Immature natural killer cell (primary cell): Measurements from ENCODE around the gene ELFN1. TPM values are rescaled to one million over a fixed set of nuclear protein-coding genes. Genes with fewer than 3 reads are reported as not detected.
A peak's percentile ranks its signal among the peaks of the same experiment; 100 is the strongest.

ENCODE experiments used
- DNase-seq, 3 donors: peaks; one replicate each; pipeline ENCODE4 v3.0.0; 2022; ENCODE audit warnings: mixed read lengths in 1 of 3
- H3K27ac Mint-ChIP-seq, 6 donors: one replicate each; pipeline ENCODE4 v1.8.0; 2020; ENCODE audit warnings: mixed read lengths in 6 of 6, mild to moderate bottlenecking in 5 of 6, inconsistent platforms in 4 of 6, moderate library complexity in 3 of 6
- H3K27me3 Mint-ChIP-seq, 3 donors: one replicate each; pipeline ENCODE4 v1.8.0; 2020 to 2021; ENCODE audit warnings: low read depth in 3 of 3, mild to moderate bottlenecking in 3 of 3, mixed read lengths in 3 of 3, moderate library complexity in 3 of 3, inconsistent platforms in 1 of 3
- H3K36me3 Mint-ChIP-seq, 3 donors: one replicate each; pipeline ENCODE4 v1.8.0; 2020; ENCODE audit warnings: mixed read lengths in 3 of 3, inconsistent platforms in 2 of 3, mild to moderate bottlenecking in 2 of 3
- H3K4me1 Mint-ChIP-seq, 2 donors: one replicate each; pipeline ENCODE4 v1.8.0; 2020; ENCODE audit warnings: inconsistent platforms in 2 of 2, mild to moderate bottlenecking in 2 of 2, mixed read lengths in 2 of 2, moderate library complexity in 1 of 2
- H3K4me3 Mint-ChIP-seq, 5 donors: one replicate each; pipeline ENCODE4 v1.8.0; 2020; ENCODE audit warnings: mild to moderate bottlenecking in 5 of 5, mixed read lengths in 5 of 5, inconsistent platforms in 3 of 5, moderate library complexity in 3 of 5
- H3K9me3 Mint-ChIP-seq, 6 donors: one replicate each; pipeline ENCODE4 v1.8.0; 2020; ENCODE audit warnings: mild to moderate bottlenecking in 6 of 6, mixed read lengths in 6 of 6, inconsistent platforms in 4 of 6, moderate library complexity in 3 of 6
- polyA plus RNA-seq, 3 donors: library from polyadenylated mRNA; unstranded; fragments of 300-500 nt; fragmentation: Illumina TruSeq; gene quantifications; one replicate each; pipeline ENCODE4 v1.2.3, GENCODE V29; 2021

ELFN1 gene
- polyA plus RNA-seq, 3 donors from 2014 or later: 0.08 TPM; not detected in 2

DNA sequence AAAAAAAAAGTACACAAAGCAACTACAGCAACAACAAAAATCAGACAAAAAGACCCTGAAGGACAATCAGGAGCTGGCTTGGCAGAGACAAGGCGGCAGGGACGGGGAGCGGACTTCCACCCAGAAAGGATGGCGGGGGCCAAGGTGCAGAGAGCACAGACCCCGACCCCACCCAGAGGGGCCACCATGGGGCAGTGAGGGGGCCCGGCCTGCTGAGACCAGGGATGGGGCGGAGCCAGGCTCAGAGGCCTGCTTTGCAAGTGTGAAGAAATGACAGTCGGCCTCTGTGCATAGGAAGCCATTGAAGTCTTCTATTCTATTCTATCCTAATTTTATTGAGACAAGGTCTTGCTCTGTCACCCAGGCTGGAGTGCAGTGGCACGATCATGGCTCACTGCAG lies 82.0 kb downstream of the ELFN1 start:
- H3K4me3 Mint-ChIP-seq: no peak overlapping the region
- no peak for DNase-seq
- H3K36me3 Mint-ChIP-seq: no peaks in the 10 kb centered on the region
- peaks cover 5 to 7% (median 7%) of the 10 kb centered on the region in 3 donors for H3K27me3 Mint-ChIP-seq
- H3K27ac Mint-ChIP-seq: no peak overlapping the region
- no peaks in the 10 kb centered on the region for H3K9me3 Mint-ChIP-seq
- H3K4me1 Mint-ChIP-seq: peaks cover 16 to 18% of the 10 kb centered on the region in 2 donors

DNA sequence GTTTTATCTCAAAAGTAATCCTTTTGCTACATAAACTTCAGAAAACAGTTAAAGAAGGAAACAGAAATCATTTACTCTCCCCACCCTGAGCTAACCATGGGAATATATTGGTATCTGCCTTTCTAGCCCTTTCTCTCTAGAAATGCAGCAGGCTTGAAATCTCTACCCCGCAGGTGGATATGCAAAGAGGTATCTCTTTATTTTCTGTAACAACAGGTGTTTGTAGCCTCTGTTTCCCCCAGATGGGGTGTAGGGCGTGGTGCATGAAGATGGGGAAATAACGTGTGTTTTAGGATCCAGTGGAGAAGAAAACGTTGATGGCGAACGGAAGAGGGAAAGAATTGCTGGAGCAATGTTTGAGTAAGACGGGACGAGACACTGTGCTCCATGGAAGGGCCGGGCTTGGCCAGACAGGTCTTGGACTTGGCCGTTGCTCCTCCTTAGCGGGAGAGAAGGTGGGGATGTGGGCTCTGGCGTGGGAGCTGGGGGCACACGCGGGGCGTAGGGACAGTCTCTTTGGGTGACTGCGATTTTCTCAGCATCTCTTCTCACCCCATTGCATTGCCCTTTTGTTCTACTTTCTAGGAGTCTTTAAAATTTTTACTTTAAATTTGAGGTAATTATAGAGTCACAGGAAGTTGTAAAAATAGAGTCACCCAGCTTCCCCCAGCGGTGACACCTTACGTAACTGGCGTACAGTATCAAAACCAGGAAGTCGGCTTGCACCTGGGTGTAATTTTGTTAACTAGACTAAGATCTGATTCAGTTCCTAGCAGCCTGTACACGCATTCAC lies 82.9 kb downstream of the ELFN1 start:
- no peaks in the 10 kb centered on the region for H3K36me3 Mint-ChIP-seq
- no peaks in the 10 kb centered on the region for H3K9me3 Mint-ChIP-seq
- H3K27me3 Mint-ChIP-seq: peaks cover 5 to 9% (median 7%) of the 10 kb centered on the region in 3 donors
- H3K4me3 Mint-ChIP-seq: no peak overlapping the region
- no peak overlapping the region for H3K27ac Mint-ChIP-seq
- no peak for DNase-seq
- H3K4me1 Mint-ChIP-seq: peaks cover 13 to 14% of the 10 kb centered on the region in 2 donors

DNA sequence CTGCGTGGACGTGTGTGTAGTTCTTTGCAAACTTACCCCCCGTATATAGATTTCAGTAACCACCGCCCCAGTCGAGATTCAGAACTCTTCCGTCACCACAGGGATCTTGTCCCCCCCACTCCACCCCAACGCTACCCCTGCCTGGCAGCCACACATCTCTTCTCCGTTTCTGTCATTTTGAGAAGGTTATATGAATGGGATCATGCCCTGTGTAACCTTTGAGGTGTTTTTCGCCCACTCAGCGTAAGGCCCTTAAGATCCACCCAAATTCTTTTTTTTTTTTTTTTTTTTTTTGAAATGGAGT lies 83.4 kb downstream of the ELFN1 start:
- DNase-seq: no peak
- no peak overlapping the region for H3K4me3 Mint-ChIP-seq
- H3K9me3 Mint-ChIP-seq: no peaks in the 10 kb centered on the region
- H3K27me3 Mint-ChIP-seq: peaks cover 5 to 9% (median 7%) of the 10 kb centered on the region in 3 donors
- H3K27ac Mint-ChIP-seq: no peak overlapping the region
- peaks cover 9 to 11% of the 10 kb centered on the region in 2 donors for H3K4me1 Mint-ChIP-seq
- no peaks in the 10 kb centered on the region for H3K36me3 Mint-ChIP-seq

DNA sequence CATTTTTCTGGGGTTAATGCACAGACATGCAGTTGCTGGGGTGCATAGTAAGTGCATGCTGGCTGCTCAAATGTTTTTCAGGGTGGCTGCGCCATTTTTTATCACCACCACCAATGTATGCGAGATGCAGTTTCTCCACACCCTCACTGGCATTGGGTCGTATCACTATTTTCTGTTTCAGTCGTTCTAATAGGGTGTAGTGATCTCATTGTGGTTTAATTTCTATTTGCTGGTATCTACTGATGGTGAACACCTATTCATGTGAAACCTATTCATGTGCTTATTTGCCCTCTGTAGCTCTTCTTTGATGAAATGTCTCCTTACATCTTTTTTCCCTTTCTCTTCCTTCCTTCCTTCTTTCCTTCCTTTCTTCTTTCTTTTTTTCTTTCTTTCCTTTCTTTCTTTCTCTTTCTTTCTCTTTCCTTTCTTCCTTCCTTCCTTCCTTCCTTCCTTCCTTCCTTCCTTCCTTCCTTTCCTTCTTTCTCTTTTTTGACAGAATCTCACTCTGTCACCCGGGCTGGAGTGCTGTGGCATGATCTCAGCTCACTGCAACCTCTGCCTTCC lies 84.3 kb downstream of the ELFN1 start:
- peaks cover 7 to 10% (median 7%) of the 10 kb centered on the region in 3 donors for H3K27me3 Mint-ChIP-seq
- peaks cover 9 to 11% of the 10 kb centered on the region in 2 donors for H3K4me1 Mint-ChIP-seq
- H3K9me3 Mint-ChIP-seq: no peaks in the 10 kb centered on the region
- H3K27ac Mint-ChIP-seq: no peak overlapping the region
- no peaks in the 10 kb centered on the region for H3K36me3 Mint-ChIP-seq
- H3K4me3 Mint-ChIP-seq: no peak overlapping the region
- no peak for DNase-seq

DNA sequence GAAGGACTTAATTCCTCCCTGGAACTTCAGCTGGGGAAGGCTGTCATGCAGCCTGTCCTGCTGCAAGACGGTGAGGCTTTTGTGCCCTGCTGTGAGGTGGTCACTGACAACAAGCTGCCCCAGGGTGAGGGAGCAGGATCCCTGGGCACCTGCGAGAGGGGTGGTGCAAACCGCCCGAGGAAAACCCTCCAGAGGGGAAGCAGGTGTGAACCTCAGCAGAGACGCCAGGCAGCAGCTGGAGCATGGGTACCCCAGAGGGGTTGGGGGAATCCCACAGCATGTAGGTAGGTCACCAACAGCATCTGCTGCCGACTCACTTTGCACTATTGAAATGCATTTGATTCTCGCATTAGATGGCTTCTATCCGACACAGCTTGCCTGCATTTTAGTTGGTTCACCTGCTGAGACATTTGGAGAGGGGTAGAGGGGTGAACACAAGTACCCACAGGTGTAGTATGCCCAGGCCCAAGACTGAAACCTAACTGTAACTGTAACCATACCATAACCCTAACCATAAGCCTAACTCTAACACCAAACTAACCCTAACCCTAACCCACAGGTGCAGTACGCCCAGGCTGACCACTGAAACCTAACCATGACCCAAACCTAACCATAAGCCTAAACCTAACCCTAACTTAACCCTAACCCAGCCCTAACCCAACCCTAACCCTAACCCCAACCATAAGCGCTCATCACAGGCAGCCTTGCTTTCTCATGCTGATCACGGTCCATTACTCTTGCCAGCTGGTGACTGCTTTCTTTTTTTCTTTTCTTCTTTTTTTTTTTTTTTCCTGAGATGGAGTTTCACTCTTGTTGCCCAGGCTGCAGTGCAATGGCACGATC lies 85.9 kb downstream of the ELFN1 start:
- DNase-seq: no peak
- Mint-ChIP-seq H3K9me3 (no peaks in the 10 kb centered on the region), H3K27me3 (peaks cover 7 to 16% (median 9%) of the 10 kb centered on the region in 3 donors), H3K36me3 (no peaks in the 10 kb centered on the region), H3K4me3 (no peak overlapping the region), H3K27ac (no peak overlapping the region), H3K4me1 (peaks cover 9 to 11% of the 10 kb centered on the region in 2 donors)

DNA sequence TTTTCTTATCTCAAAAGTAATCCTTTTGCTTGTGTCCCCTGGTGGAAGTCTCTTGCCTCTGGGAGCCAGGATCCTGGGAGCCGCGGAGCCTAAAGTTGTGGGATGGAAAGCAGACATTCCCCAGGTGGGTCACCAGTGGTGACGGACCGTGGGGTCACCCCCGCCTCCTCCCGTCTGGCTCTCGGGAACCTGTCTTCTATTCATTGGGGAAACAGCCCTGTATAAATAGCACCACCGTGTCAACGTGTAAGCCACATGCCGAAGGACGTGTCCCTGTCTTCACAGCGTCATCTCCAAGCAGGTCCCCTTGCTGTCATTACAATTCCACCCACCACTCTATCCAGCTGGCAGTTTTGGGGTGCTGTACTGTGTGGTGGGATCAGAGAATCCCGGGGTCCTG lies 87.5 kb downstream of the ELFN1 start:
- peaks cover 7 to 16% (median 9%) of the 10 kb centered on the region in 3 donors for H3K27me3 Mint-ChIP-seq
- no peaks in the 10 kb centered on the region for H3K36me3 Mint-ChIP-seq
- H3K27ac Mint-ChIP-seq: no peak overlapping the region
- H3K4me1 Mint-ChIP-seq: peaks cover 9 to 10% of the 10 kb centered on the region in 2 donors
- DNase-seq: no peak
- H3K4me3 Mint-ChIP-seq: no peak overlapping the region
- H3K9me3 Mint-ChIP-seq: no peaks in the 10 kb centered on the region

DNA sequence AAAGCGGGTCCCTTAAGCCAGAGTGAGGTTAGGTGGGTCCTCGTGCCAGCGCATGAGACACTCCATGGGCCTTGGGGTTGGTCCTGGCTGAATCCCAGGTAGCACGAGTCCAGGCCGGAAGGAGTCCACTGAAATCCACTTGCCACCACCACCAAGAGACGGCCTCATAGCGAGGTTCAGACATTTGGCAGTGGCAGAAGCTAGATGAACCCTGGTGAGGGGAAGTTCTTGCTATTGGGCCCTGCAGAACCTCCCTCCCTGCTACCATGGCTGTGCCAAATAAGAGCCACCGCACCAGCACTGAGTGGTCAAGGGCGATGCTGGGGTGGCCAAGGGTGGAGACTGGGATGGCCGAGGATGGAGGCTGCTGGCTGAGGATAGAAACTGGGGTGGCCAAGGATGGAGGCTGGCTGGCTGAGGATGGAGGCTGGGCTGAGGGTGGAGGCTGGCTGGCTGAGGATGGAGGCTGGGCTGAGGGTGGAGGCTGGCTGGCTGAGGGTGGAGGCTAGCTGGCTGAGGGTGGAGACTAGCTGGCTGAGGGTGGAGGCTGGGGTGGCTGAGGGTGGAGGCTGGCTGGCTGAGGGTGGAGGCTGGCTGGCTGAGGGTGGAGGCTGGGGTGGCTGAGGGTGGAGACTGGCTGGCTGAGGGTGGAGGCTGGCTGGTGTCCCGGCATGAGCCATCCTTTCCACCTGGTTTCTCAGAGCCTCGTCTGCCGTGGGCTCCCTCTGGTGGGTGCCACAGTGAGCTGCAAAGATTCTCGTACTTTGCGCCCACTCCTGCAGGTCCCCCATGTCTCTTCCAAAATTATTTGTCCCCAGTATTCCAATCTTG lies 88.2 kb downstream of the ELFN1 start:
- H3K9me3 Mint-ChIP-seq: peaks cover 0 to 2% (median 0%) of the 10 kb centered on the region in 6 donors
- peak overlapping the region in 1 of 6 donors; percentile 53 for H3K27ac Mint-ChIP-seq
- H3K36me3 Mint-ChIP-seq: no peaks in the 10 kb centered on the region
- H3K27me3 Mint-ChIP-seq: peaks cover 5 to 16% (median 9%) of the 10 kb centered on the region in 3 donors
- peak in 1 of 3 donors; percentile 13 for DNase-seq
- no peak overlapping the region for H3K4me3 Mint-ChIP-seq
- H3K4me1 Mint-ChIP-seq: peaks cover 4 to 6% of the 10 kb centered on the region in 2 donors

DNA sequence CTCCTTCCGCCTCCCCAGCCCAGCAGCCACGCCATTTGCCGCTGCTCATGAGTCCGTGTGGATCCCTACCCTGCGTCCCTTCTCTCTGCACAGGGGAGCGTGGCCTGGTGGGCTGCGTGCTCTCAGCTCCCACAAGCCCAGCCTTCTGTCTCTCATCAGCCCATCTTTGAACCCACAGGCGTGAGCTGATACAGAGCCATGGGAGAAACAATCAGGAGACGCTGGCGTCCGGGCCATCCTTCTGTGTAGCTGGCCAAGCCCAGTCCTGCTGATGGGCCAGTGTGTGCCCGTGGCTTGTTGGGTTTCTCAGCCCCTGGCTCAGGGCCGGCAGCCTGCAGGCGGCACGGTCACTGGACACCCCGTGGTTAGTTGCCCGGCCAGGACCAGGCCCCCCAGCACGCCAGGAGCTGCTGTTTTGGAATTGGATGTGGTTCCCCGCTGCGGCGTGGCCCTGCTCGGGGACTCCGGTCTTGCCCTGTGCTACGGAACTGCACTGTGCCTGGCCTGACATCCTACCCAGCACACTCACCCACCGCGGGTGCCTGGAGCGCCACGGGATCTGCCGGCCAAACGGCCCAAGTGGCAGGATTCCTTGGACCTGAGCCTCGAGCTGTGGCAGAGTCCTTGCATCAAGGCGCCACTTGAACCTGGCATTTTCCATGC lies 88.9 kb downstream of the ELFN1 start:
- DNase-seq: no peak
- Mint-ChIP-seq H3K36me3 (no peaks in the 10 kb centered on the region), H3K27ac (no peak overlapping the region), H3K4me3 (no peak overlapping the region), H3K4me1 (peaks cover 0 to 3% of the 10 kb centered on the region in 2 donors), H3K9me3 (peaks cover 0 to 4% (median 0%) of the 10 kb centered on the region in 6 donors), H3K27me3 (peaks cover 5 to 16% (median 9%) of the 10 kb centered on the region in 3 donors)

DNA sequence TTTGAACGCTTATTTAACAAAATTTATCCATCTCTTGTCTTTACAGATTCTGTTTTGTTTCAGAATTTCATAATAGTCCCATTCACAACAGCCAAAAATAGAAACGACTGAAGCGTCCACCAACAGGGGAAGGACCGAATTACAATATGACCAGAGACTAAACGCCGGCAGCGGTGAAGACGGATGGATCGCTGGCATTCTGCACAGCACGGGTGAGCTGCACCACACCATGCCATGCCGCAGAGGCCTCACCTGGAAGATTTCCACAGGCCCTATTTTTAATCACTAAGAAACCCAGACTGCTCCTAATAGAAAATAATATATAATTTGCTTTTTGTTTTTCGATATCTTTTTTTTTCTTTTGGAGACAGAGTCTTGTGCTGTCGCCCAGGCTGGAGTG lies 91.0 kb downstream of the ELFN1 start:
- H3K4me3 Mint-ChIP-seq: no peak overlapping the region
- peaks cover 2 to 12% (median 4%) of the 10 kb centered on the region in 3 donors for H3K27me3 Mint-ChIP-seq
- peaks cover 0 to 5% (median 0%) of the 10 kb centered on the region in 6 donors for H3K9me3 Mint-ChIP-seq
- DNase-seq: no peak
- H3K4me1 Mint-ChIP-seq: no peaks in the 10 kb centered on the region
- no peaks in the 10 kb centered on the region for H3K36me3 Mint-ChIP-seq
- no peak overlapping the region for H3K27ac Mint-ChIP-seq

DNA sequence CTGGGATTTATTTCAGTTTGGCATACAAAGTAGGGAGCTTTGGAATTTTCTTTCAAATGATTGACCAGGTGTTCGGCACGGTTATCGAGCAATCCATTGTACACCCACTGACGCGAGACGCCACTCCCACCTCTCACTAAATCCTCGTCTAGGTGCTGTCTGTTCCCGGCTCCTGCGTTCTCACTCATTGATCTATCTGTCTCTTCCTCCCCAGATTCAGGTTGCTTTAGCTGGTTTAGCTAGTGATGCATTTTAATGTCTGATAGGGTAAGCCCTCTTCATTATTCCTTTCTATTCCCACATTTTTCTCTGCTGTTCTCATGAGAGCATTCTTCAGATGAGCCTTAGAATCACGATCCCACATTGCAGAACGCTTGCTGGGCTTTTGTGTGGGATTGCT lies 91.7 kb downstream of the ELFN1 start:
- no peak for DNase-seq
- Mint-ChIP-seq H3K36me3 (no peaks in the 10 kb centered on the region), H3K9me3 (peaks cover 0 to 5% (median 0%) of the 10 kb centered on the region in 6 donors), H3K4me1 (no peaks in the 10 kb centered on the region), H3K27me3 (peaks cover 2 to 13% (median 2%) of the 10 kb centered on the region in 3 donors), H3K27ac (no peak overlapping the region), H3K4me3 (no peak overlapping the region)

DNA sequence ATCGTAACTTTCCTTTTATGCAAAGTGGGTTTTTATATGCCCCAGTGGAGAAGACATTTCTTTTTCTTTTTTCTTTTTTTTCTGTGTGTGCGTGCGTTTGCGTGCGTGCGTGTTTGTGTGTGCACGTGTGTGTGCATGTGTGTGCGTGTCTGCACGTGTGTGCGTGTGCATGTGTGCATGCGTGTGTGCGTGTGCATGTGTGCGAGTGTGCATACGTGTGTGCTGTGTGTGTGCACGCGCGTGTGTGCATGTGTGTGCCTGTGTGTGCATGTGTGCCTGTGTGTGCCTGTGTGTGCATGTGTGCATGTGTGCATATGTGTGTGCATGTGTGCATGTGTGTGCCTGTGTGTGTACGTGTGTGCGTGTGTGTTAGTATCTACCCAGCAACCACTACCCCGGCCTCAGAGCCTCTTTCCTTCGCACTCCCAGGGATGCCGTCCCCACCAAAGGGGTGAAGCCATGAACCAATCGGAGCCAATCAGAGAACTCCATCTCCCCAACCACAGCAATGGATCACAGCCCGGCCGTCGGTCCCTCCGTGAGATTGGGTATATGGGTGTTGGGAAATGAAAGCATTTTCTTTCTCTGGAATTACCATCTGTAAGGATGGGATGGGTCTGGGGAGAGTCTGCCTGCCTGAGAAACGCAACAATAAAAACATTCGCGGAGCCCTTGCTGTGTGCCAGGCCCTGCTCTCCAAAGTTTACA lies 92.3 kb downstream of the ELFN1 start:
- H3K36me3 Mint-ChIP-seq: no peaks in the 10 kb centered on the region
- peaks cover 0 to 5% (median 0%) of the 10 kb centered on the region in 6 donors for H3K9me3 Mint-ChIP-seq
- H3K4me1 Mint-ChIP-seq: no peaks in the 10 kb centered on the region
- H3K27me3 Mint-ChIP-seq: peaks cover 2 to 10% (median 5%) of the 10 kb centered on the region in 3 donors
- H3K4me3 Mint-ChIP-seq: no peak overlapping the region
- H3K27ac Mint-ChIP-seq: no peak overlapping the region
- no peak for DNase-seq

DNA sequence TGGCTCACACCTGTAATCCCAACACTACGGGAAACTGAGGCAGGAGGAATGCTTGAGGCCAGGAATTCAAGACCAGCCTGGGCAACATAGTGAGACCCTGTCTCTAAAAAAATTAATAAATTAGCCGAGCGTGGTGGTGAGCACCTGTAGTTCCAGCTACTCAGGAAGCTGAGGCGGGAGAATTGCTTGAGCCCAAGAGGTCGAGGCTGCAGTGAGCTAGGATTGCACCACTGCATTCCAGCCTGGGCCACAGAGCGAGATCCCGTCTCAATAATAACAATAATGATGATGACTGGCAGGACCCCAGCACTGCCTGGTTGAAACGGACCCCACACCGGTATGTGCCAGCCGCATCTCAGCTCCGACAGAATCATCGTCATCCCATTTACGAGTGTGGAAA lies 93.0 kb downstream of the ELFN1 start:
- DNase-seq: no peak

More for the DNA sequence above, 93.0 kb downstream of the ELFN1 start:
- no peak overlapping the region for H3K27ac Mint-ChIP-seq
- no peaks in the 10 kb centered on the region for H3K4me1 Mint-ChIP-seq
- H3K27me3 Mint-ChIP-seq: peaks cover 2 to 10% (median 8%) of the 10 kb centered on the region in 3 donors
- peaks cover 0 to 5% (median 0%) of the 10 kb centered on the region in 6 donors for H3K9me3 Mint-ChIP-seq
- no peak overlapping the region for H3K4me3 Mint-ChIP-seq
- no peaks in the 10 kb centered on the region for H3K36me3 Mint-ChIP-seq
